Measurements from ENCODE around the gene TAF9.
"Not testable (repeated sequence)": the region's sequence is repeated elsewhere in the genome, so short reads cannot be mapped to it uniquely, and the experiment has no call there.

Gene TAF9

GRCh38 chr5:69341520-69342161 lies 27.7 kb downstream of the TAF9 start:
- FAIRE-seq (no peak), DNase-seq (ENCODE audit: insufficient read length, low spot score) (no peak)

DNA sequence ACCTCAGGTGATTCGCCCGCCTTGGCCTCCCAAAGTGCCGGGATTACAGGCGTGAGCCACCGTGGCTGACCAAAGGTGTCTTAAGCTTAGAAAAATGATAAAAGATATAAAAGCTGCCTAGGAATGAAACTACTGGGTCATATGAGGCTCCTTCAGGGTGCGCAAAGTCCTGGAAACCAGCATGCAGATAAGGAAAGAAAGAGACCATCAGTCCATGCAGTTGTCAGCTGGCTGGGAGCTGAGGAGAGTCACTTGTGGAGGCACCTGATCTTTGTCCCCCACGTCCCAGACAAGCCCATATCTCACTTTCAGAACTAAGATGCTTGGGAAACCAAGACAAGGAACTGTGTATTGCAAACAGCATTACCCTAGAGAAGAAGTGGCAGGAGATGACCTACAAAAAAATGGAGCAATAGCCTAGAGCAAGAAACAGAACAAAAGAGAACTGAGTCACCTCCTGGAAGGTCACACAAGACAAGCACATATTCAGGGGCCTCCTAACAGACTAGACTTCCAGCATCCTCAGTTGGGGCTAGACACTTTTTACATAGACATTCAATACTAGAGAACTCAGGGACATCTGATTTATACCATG lies 33.9 kb downstream of the TAF9 start:
- FAIRE-seq (no peak), DNase-seq (ENCODE audit: insufficient read length, low spot score) (no peak)

DNA sequence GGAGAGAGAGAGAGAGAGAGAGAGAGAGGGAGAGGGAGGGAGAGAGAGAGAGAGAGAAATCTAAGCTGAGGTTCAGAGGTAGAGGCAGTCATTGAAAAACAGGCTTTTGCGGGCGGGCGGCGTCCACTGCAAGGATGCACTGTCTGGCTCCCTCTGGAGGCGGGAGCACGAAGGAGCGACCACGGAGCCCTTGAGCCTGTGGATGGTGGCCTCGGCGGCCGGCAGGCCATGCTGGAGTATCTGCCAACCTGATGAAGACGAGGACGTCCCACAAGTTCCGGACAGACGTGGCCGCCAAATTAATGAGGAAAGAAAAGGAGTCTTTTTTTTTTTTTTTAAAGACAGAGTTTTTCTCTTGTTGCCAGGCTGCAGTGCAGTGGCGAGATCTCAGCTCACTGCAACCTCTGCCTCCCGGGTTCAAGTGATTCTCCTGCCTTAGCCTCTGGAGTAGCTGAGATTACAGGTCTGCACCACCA lies 34.5 kb downstream of the TAF9 start:
- DNase-seq (ENCODE audit: insufficient read length, low spot score) (peak; percentile 77), FAIRE-seq (no peak)

DNA sequence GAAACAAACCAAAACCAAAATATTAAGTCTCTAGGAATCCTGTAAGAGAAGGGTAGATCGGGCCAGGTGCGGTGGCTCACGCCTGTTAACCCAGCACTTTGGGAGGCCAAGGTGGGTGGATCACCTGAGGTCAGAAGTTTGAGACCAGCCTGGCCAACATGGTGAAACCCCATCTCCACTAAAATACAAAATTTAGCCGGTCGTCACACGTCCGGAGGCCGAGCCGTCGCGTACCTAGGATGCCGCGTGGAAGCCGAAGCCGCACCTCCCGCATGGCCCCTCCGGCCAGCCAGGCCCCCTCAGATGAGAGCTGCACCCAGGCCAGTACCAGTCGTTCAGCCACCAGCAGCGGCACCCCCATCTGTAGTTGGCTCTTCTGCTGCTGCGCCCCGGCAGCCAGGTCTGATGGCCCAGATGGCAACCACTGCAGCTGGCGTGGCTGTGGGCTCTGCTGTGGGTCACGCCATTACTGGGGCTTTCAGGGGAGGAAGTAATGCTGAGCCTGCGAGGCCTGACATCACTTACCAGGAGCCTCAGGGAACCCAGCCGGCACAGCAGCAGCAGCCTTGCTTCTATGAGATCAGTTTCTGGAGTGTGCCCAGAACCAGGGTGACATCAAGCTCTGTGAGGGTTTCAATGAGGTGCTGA lies 35.5 kb downstream of the TAF9 start:
- DNase-seq (ENCODE audit: insufficient read length, low spot score); FAIRE-seq: not testable (repeated sequence)

GRCh38 chr5:69331528-69332445 lies 37.5 kb downstream of the TAF9 start:
- FAIRE-seq (no peak), DNase-seq (ENCODE audit: insufficient read length, low spot score) (no peak)

- FAIRE-seq: no peak
Observed at GRCh38 chr5:69329905-69330489, 39.3 kb downstream of the TAF9 start.

DNA sequence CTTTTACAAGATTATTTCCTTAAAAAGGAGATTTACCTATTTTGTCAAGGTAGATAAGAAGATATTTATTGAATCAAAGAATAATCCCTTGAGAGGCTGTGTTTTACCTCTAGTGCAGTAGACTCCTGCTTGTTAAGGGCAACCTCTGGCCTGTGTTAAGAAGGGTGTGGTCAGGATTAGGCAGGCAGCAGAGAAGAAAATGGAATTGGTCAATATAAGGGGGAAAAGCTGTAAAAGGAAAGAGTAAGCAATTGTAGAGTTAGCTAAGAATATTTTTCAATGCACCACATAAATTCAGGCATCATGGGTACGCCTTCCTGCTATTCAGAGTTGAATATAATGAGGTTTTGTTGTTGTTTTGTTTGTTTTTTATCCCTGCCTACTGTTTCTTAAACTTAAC lies 43.0 kb downstream of the TAF9 start:
- no peak for DNase-seq (ENCODE audit: insufficient read length, low spot score)

More at GRCh38 chr5:69329905-69330489, 39.3 kb downstream of the TAF9 start:
- DNase-seq (ENCODE audit: insufficient read length, low spot score): peak; percentile 13

DNA sequence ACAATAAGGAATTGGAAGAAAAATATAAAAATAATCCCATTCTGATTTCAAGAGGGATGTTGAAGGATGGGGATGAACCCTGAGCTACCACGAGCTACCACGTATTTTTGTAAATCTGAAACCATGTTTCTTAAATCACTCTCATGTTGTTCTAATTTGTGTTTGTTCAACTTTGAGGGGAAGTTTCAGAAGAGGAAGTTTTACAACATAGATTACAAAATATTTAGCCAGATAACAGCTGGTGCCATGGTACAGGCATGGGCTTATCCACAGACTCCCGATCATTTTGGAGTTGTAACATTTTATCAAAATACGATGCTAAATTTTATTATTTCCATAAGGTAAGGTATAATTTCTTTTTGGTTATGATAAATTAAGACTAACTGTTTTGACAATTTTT lies 51.9 kb downstream of the TAF9 start:
- DNase-seq (ENCODE audit: insufficient read length, low spot score) (no peak), FAIRE-seq (no peak)

More for the DNA sequence above, 43.0 kb downstream of the TAF9 start:
- no peak for FAIRE-seq

GRCh38 chr5:69315972-69316371 lies 53.3 kb downstream of the TAF9 start:
- no peak for FAIRE-seq
- DNase-seq (ENCODE audit: insufficient read length, low spot score): no peak

All from HTR-8/SVneo (cell line).